ENCODE results near the gene CBFA2T2. TPM values are rescaled to one million over a fixed set of nuclear protein-coding genes. Genes with fewer than 3 reads are reported as not detected.
"Not testable (repeated sequence)": the region's sequence is repeated elsewhere in the genome, so short reads cannot be mapped to it uniquely, and the experiment has no call there.

Gene CBFA2T2
- total RNA-seq, 1 experiment from 2014 or later = 7.7 TPM

DNA sequence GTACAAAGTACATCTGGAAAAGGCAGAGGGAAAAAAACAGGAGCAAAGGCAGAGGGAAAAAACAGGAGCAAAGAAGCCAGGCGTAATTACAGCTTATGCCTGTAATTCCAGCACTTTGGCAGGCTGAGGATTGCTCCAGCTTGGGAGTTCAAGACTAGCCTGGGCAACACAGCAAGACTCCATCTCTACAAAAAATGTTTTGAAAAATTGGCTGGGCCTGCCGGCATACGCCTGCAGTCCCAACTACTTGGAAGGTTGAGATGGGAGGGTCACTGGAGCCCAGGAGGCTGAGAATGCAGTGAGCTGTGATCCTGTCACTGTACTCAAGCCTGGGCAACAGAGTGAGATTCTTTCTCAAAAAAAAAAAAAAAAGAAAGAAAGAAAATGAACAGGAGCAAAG is 19.0 kb upstream of the CBFA2T2 start:
- DNase-seq (ENCODE audit: low read depth) = no peak

DNA sequence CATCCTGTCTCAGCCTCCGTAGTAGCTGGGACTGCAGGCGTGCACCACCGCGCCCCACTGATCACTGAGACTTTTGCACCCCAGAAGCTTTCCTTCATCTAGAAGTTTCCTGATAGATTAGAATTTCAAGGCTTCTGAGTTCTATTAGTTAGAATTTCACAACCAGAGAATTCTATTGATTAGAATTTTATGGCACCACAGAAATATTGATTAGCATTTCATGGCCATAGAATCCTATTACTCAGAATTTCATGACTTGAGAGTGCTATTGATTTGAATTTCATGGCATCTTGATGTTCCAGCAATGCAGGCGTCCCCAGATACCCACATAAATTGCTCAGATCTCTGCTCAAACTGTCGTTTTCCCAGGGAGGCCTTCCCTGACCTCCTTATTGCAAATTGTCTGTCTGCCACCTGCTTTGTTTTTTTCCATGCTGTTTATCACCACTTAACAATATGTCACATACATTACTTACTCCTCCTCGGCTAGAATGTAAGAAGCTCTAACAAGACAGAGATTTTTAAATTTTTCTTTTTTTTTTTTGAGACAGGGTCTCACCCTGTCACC is 16.9 kb upstream of the CBFA2T2 start:
- no peak for DNase-seq (ENCODE audit: low read depth)

DNA sequence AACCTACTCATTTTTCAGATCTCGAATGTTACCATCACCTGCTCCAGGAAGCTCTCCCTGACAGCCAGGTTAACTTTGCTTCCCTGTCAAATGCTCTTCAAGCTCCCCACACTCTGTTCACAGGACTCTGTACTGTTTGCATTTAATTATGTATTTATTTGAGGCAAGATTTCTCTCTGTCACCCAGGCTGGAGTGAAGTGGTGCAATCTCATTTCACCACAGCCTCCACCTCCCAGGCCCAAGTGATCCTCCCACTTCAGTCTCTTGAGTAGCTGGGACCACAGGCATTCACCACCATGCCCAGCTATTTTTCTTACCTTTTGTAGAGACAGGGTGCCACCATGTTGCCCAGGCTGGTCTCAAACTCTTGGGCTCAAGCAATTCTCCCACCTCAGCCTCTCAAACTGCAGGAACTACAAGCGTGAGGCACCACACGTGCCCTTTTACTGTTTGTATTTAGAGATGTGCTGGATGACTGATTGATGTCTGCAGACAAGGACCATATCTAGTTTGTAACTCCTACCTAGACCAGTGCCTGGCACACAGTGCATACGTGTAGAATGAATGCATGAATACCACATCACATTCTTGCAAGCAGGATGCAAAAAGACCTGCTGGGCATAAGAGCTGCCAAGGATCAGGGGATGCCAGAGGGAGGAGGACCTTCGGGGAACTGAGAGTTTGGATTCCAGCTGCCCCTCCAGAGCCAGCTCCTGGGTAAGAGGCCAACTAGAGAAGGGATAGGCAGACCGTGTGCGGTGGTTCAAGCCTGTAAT is 15.6 kb upstream of the CBFA2T2 start:
- DNase-seq (ENCODE audit: low read depth) = no peak

DNA sequence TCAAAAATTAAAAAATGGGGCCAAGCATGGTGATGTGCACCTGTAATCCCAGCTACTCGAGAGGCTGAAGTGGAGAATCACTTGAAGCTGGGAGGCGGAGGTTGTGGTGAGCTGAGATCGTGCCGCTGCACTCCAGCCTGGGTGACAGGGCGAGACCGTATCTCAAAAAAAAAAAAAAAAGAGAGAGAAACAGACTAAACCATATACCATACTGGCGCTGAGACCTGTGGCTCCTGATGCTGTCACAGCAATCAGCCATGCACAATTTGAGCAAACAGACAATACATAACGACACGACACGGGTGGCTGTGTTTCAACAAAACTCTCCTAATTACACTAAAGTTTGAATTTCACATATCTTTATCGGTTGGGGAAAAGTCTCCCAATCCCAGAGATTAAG is 14.9 kb upstream of the CBFA2T2 start:
- no peak for DNase-seq (ENCODE audit: low read depth)

DNA sequence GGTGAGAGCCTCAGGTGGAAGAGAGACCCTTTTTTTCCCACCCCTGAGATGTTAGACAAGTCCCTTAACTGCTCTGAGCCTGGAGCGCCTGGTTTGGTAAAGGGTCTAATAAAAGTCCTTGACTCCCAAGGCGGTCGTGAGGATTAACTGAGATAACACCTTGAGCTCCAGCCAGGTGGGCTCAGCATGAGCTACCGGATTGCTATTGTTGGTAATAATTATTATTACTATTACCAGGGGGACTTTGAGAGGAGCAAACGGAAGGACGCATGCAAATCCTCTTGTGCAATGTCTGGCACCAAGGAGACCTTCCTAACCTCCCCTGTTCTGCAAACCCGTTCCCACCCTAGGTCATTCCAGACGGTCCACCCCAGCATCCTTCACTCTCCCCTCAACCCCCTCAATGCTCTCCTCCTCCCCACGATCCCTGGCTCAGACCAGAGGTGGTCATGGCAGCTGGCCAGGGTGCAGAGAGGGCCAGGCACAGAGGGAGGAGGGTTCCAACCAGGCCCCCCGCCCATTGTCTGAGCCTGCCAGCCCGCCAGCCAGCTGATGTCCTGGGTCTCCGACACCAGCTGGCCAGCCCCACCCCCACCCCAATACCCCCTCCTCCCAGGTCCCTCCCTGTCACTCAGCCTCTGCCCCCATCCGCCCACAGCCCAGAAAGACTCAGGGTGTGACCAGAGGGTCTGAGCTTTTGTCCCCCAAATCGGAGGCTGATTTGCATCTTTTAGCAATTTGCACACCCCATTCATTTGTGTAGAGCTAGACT is 14.3 kb upstream of the CBFA2T2 start:
- no peak for DNase-seq (ENCODE audit: low read depth)

DNA sequence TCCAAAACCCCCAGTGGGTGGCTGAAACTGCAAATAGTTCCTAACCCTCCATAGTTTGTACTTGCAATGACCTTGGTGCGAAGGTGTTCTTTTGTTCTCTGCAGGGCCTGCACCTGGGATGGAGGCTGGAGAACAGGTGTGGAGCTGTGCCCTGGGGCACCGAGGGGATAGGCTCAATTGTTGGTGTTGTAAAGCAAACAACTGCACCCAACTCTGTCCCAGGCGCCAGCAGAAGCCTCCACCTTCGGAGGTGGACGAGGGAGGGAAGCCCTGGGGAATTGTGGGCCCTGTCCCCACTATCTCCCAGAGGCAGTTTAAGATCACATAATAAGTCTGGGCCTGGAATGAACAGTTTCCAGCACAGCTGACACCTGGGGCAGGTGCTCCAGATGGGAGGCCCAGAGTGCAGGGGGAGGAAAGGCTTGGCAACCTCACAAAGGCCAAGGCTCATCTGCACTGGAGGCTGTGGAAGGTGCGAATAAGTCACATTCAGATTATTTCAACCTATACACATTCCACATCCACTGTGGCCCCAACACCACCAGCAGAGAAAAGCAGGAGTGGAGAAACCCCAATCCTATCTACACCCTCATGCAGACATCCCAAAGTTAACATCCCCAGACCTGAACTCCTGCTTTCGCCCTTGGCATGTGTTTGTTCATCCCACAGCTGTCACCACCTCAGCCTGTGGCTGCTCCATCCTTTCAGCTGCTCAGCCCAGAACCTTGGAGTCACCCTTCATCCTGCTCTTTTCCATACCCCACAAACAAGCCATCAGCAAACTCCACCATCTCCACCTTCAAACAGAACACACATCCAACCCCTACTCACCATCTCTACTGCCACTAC is 12.3 kb upstream of the CBFA2T2 start:
- DNase-seq (ENCODE audit: low read depth) = no peak

DNA sequence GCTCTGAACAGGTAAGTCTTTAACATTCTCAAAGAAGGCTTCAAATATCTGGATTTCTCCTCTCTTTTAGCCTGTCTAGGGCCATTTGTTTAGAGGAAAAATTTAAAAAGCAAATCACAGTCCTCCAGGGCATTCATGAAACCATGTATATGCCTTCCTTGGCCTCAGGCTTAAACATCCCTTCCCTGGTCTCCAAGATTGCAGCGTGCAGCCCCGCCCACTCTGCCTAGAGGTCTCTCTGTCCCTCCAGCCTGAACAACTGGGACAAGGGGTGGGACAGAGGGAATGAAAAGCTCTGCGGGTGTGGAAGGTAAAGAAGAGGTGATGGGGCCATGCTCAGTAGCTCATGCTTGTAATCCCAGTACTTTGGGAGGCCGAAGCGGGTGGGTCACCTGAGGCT is 9.8 kb upstream of the CBFA2T2 start:
- DNase-seq (ENCODE audit: low read depth) = no peak

DNA sequence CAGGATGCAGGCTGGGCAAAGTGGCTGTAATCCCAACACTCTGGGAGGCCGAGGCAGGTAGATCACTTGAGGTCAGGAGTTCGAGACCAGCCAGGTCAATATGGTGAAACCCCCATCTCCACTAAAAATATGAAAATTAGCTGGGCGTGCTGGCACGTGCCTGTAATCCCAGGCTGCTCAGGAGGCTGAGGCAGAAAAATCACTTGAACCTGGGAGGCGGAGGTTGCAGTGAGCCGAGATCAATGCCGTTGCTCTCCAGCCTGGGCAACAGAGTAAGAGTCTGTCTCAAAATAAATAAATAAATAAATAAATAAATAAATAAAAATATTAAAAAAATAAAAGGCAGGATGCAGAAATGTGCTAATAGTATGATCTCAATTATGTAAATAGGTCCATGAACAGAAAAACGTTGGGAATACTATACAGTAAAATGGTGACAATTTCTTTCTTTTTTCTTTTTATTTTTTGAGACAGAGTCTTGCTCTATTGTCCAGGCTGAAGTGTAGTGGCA is 8.4 kb upstream of the CBFA2T2 start:
- no peak for DNase-seq (ENCODE audit: low read depth)

DNA sequence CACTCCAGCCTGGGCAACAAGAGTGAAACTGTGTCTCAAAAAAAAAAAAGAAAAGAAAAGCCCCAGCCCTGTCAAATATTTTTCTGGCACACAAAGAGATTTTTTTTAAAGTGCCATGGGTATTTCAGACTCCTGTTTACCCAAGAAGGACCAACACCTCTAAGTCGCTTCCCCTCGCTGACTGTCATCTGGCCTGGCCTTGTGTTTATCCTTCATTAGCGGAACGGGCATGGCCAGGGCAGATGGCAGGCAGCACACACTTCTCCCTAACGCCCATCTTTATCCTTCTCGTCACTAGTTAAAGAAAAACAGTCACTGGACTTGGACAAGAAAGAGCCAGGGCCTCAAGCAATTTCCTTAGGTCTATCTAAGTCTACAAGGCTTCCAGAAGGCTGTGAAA is 7.3 kb upstream of the CBFA2T2 start:
- no peak for DNase-seq (ENCODE audit: low read depth)

DNA sequence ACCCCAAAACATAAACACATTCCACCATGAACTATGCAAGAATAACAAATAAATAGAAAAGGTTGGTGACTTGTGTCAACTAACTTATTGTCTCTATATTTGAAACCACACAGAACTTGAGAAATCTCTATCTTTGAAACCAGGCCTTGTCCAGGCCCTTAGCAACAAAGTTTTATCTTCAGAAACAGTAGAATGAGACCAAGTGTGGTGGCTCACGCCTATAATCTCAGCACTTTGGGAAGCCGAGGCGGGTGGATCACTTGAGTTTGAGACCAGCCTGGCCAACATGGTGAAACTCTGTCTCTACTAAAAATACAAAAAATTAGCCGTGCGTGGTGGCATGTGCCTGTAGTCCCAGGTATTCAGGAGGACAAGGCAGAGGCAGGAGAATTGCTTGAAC is 6.7 kb upstream of the CBFA2T2 start:
- DNase-seq (ENCODE audit: low read depth) = not testable (repeated sequence)

DNA sequence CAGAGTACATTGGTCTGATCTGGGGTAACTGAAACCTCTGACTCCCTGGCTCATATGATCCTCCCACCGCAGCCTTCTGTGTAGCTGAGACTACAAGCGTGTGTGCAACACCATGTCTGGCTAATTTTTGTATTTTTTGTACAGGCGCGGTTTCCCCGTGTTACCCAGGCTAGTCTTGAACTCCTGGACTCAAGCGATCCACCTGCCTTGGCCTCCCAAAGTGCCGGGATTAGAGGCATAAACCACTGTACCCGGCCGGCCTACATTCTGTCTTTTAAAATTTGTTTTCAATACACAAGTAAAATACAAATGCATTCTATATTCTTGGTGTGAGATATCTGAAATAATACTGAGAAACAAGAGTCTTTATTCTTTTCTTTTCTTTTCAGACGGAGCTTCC is 1.7 kb upstream of the CBFA2T2 start:
- no peak for DNase-seq (ENCODE audit: low read depth)

DNA sequence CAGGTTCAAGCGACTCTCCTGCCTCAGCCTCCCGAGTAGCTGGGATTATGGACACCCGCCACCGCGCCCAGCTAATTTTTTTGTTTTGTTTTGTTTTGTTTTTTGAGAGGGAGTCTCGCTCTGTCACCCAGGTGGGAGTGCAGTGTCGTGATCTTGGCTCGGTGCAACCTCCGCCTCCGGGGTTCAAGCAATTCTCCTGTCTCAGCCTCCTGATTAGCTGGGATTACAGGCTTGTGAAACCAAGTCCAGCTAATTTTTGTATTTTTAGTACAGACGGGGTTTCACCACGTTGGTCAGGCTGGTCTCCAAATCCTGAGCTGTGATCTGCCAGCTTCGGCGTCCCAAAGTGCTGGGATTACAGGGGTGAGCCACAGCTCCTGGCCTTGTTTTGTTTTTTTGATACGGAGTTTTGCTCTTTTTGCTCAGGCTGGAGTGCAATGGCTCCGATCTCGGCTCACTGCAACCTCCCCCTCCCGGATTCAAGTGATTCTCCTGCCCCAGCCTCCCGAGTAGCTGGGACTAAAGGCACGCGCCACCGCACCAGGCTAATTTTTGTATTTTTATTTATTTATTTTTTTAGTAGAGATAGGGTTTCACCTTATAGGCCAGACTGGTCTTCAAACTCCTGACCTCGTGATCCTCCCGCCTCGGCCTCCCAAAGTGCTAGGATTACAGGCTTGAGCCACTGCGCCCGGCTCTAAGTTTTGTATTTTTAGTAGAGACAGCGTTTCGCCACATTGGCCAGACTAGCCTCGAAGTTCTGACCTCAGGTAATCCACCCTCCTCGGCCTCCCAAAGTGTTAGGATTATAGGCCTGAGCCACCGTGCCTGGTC is 1.0 kb upstream of the CBFA2T2 start:
- not testable (repeated sequence) for DNase-seq (ENCODE audit: low read depth)

DNA sequence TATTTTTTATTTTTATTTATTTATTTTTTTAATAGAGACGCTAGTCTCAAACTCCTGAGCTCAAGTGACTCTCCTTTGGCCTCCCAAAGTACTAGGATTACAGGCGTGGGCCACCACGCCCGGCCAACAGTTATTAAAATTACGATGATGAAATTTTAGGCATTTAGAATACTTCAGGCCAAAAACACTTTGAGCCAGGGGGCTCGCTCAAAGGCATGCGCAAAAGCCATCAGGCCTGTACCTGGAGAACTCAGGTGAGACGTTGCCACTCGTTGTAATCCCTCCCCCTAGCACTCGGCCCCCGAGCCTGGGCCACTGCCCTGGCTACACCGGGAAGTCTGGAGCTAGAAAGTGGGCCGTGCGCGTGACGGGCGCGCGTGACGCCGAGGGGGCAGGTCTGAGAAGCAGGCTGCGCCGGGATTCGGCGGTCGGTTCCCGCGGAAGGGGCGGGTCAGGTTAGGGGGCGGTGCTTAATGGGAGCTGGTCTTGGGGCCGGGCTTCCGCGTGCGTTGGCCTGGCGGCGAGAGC is 337 bp upstream of the CBFA2T2 start:
- DNase-seq (ENCODE audit: low read depth) = peak; percentile 98

DNA sequence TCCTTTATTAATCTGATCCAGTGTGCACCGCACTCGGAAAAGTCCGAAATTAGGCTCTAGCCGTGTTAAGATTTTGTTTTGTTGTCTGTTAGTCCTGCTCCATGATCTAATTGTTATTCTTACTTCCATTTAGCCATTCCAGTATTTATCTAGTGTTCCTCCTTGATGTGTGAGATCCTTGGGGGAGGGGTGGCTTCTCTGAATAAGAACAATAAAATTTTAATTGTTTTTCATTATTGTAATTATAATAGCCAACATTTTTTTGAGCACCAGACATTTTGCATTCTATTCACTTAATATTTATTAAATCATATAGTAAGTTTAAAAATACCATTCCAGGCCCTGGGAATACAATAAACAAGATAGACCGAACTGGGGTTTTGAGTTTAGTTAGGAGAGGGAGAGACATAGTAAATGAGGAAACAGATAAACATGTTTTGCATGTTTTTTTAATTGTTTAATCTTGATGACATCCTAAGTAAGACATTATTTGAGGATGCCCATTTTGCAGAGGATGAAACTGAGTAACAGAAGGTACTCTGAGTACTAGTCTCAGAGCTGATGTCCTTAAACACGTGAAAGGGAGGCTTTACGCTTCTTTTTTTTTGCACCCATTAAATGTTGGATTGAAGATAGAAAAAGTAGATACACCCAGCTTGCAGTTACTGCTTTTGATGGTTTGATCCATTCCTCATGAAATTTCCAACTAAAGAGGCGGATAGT is 1.2 kb downstream of the CBFA2T2 start:
- DNase-seq (ENCODE audit: low read depth) = no peak

DNA sequence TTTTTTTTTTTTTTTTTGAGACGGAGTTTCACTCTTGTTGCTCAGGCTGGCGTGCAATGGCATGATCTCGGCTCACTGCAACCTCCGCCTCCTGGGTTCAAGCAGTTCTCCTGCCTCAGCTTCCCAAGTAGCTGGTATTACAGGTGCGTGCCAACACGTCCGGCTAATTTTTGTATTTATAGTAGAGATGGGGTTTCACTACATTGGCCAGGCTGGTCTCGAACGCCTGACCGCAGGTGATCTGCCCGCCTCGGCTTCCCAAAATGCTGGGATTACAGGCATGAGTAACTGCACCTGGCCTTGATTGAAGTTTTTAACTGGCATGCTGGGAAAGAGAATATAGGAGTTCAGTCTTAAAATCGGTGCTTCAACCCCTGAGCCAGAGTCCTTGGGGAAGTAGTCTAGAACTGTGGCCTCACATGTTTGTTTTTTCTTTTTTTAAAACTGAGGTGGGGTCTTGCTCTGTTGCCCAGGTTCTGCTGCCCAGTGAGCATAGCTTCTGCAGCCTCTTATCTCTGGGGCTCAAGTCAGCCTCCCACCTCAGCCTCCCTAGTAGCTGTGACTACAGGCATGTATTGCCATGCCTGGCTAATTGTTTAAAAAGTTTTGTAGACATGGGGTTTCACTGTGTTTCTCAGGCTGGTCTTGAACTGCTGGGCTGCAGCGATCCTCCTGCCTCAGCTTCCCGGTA is 3.3 kb downstream of the CBFA2T2 start:
- DNase-seq (ENCODE audit: low read depth) = no peak

DNA sequence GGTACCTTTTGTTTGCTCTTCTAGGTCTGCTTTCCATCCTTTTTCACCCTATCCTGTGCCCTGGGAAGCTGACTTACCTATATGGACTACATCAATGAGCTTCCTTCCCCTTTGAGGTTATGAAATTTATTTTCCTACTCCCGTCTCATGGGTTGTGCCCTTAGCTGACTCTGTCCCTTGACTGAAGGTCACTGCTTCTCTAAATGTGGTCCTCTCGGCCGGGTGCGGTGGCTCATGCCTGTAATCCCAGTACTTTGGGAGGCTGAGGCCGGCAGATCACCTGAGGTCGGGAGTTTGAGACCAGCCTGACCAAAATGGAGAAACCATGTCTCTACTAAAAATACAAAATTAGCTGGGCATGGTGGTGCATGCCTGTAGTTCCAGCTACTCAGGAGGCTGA is 6.9 kb downstream of the CBFA2T2 start:
- not testable (repeated sequence) for DNase-seq (ENCODE audit: low read depth)

DNA sequence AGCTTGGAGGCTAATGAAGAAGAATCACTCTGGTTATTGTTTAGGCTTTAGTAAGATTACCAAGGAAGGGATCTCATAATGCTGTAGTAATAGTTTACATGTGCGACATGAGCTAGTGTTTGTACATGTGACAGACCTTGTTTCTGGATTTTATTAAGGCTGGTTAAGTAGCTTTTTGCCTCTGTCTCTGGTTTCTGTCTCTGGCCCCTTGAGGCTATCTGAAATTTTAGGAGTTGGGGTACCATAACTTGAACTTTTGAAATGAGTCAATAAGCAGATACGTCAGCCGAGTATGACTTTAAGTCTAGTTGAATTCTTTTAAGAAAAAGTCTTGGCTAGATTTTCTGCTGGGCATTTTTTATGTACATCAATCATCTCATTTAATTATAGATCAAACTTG is 9.5 kb downstream of the CBFA2T2 start:
- DNase-seq (ENCODE audit: low read depth) = no peak

DNA sequence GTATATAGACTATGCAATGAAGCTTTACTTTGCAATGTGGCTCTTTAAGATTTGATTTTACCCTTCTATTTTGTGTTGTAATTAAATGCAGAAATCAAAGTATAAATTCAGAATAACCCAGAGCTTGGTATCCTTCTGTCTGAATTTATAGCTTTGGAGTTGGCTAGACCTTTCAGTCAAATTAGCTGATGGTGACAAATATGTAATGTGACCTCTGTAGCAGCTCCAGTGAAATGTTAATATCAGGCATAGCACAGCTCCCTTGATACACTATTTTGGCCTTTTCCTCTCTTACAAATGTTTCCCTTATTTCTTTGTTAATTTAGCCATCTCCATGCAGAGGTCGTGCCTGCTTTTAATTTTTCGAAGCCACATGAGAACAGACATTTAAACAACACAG is 11.1 kb downstream of the CBFA2T2 start:
- no peak for DNase-seq (ENCODE audit: low read depth)

DNA sequence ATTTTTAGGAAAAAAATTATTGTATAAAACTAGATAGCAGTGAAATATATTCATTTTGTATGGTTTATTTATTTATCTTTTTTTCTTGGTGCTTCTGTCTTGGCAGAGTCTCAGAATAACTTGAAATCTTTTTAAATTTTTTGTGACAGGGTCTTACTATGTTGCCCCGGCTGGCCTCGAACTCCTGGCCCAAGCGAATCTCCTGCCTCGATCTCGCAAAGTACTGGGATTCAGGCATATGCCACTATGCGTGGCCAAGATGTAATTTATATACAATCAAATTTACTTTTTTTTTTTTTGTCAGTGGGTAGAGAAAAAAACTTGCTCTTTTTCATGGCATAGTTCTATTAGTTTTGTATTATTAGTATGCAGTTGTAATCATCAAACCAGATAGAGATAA is 13.7 kb downstream of the CBFA2T2 start:
- no peak for DNase-seq (ENCODE audit: low read depth)
